Colon (tissue), 2 donors: ENCODE data around the gene F12.
"Not testable (repeated sequence)": the region's sequence is repeated elsewhere in the genome, so short reads cannot be mapped to it uniquely, and the experiment has no call there.

Source experiments
- FAIRE-seq: peaks from 2 replicates; lab custom pipeline; 2012; peaks lifted over from hg19 to GRCh38; lab: Jason Lieb, UNC
- donor health status: control.
- donor health status: control.

F12 gene

DNA sequence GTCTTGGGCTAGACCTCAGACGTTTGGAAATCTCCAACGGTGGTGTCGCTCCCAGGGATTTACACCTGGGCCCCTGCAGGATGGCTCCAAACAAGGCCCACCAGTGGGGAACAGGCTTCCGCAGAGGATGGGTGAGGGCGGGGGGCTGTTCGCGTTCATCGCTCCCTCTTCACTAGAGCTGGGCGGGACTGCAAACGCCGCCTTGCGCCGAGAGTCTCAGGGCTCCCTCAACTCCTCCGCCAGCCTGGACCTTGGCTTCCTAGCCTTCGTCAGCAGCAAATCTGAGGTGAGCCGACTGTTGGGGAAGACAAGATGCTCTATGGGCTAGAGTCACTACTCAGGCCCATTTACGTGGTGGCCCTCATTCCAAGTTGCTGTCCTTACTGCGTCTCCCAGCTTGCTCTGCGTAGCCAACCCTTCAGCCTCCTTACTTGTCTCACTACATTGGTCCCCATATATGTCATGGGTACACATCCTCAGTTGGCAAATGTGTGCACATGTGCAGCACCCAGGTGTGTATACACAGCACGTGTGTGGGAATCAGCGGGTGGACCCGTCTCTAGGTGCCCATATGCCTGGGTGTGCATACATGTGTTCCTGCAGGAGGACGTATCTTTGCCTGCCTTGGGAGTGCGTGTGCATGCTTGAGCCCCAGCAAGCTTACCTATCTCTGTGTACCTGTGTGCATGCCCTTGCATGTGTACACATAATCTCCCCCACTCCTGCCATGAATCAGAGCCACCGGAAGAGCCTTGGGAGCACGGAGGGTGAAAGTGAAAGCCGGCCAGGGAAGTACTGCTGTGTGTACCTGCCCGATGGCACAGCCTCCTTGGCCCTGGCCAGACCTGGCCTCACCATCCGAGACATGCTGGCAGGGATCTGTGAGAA is 41.1 kb downstream of the F12 start:
- no peak for FAIRE-seq

- no peak for FAIRE-seq
Observed at GRCh38 chr5:177367323-177367848, 42.0 kb downstream of the F12 start.

DNA sequence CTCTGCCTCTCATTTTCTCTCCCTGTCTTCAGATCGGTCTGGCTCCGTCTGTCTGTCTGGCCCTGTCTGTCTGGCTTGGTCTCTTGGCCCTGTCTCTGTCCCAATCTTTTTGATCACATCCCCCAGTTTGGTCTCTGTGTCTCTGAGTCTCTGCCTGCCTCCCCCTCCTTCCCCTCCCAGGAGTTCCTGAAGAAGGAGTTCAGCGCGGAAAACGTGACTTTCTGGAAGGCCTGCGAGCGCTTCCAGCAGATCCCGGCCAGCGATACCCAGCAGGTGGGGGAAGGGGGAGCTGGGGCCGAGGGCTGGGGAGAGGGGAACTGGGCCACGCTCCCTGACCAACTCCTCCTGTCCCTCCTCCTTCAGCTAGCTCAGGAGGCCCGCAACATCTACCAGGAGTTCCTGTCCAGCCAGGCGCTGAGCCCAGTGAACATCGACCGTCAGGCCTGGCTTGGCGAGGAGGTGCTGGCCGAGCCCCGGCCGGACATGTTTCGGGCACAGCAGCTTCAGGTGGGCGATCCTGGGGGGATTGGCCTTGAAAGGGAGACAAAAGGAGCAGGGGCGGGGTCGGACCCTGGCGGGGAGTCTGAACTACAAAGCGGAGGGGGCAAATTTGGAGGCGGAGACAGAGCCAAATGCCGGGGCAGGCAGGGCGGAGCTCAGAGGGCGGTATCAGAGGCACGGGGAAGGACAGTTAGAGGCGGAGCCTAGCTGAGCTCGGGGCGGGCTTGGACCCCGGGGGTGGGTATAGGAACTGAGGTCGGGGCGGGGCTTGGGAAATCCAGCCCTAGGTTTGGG is 42.6 kb downstream of the F12 start:
- no peak for FAIRE-seq

DNA sequence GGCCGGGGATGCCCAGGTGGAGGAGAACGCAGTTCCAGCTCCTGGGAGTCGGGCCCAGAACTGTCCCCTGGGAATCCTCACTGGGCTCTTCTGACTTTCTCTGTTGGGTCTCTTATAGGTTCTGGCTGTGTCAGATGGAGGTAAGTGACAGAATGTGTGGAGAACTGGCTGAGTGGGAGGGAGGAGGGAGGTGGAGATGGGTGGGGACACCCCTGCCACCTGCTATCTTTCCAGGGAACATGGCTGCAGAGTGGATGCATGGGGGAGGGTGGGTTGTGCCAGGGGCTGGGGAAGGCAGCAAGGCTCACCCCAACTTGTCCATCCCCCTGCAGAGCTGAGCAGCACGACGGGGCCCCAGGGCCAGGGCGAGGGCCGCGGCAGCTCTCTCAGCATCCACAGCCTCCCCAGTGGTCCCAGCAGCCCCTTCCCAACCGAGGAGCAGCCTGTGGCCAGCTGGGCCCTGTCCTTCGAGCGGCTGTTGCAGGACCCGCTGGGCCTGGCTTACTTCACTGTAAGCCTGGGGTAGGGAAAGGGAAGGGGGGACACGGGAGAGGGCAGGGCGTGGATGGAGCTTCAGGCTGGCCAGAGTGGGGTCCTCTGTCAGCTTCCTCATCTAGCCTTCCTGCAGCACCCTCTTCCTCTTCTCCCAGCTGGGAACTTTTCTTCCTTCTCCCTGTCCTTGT is 43.4 kb downstream of the F12 start:
- no peak for FAIRE-seq

- no peak for FAIRE-seq
Observed at GRCh38 chr5:177364159-177364962, 45.0 kb downstream of the F12 start.

GRCh38 chr5:177363565-177363964 is 45.8 kb downstream of the F12 start:
- no peak for FAIRE-seq

DNA sequence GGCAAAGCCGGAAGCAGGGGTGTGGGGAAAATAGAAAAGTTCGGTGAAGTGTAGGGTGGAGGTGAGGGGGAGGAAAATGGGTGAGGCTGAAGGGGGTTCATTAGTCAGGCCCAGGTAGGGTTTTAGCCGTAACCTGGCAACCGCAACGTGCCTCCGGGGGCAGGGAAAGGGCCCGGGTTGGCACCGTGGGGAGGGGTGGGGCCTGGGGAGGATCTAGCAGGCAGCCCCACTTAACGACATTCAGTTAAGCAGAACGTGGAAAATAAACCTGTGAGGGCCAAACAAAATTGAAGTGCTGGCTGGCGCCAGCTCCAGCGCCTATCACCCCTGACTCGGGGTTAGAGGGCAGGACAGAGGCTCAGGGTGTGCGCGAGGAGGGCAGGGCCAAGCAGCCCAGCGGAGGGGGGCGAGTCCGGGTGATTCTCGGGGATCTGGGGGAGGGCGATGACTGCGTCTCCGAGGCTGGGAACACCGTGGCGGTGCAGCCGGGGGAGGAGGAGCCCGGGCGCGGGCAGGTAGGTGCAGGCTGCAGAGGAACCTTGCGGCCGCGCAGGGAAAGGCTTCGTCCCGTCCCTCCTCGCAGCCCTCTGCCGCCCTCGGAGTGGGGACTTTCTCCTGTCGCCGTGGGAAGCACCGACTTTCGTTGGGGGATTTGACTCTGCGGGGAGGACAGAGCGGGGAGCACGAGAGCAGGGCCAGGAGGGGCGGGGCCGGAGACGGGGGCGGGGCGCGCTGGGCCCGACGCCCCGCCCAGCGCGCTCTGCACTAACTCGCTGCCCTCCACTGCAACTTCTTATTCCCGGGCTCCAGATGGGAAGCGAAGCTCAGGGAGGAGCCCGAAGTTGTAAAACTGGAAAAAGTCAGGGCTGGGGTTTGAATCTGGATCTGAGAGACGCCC is 46.5 kb downstream of the F12 start:
- no peak for FAIRE-seq

DNA sequence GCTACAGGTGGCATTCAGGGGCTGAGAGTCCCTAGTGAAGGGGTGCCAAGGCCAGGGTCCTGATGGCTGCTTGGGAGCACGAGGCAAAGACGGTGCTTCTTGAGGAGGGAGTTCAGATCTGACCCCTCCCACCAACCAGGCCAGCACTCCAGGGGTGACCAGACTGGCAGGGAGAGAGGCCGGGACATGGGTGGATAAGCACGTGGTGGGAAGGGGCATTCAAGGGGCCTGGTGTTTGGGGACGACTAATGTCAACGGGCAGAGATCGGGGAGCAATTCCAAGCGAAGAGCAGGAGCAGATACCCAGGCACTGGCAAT is 47.1 kb downstream of the F12 start:
- FAIRE-seq = no peak

DNA sequence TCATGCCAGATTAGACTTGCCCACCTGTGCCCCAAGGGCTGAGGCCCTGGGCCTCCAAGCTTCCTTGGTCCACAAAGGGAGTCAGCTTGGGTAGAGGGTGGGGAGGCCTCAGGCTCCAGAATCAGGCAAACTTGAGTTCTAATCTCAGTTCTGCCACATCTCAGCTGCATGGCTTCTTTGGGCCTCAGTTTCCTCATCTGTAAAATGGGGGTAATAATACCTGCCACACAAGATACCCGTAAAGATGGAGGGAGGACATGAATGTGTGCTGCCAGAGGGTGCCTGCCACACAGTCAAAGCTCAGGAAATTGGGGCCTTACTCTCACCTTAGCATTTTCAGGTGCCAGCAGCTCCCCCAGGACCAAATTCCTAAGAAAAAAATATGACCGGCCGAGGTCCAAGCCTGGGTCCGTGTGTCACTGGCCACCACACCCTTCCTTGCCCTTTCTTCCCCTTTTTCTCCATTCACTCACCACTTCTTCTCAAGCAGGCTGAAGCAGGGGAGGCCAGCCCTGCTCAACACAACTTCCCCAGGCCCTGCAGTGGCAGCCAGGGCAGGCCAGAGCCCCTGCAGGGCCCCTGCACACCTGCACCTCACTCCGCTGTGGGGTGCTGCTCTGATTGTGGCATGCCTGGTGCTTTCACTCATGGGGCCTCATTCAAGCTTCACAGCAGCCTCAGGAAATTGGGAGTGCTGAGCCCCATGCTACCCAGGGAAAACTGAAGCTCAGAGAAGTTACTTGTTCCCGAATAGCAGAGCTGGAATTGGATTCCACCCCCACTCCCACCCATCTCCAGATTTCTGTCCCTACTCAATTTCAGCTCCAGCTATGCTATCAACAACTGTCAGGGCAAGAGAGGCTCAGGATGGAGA is 47.7 kb downstream of the F12 start:
- FAIRE-seq = no peak

DNA sequence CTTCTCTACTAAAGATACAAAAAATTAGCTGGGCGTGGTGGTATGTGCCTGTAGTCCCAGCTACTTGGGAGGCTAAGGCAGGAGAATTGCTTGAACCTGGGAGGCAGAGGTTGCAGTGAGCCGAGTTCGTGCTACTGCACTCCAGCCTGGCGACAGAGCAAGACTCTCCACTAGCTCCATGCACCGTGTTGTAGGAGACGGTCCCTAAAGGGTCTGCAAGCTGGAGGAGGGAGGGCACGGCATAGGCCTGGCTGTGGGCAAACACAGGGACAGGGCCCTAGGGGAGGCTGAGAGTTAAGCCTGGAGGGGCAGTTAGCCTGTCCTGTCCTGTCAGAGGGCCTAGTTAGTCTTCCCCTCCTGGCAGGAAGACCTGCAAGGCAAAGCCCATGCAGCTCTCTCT is 48.6 kb downstream of the F12 start:
- FAIRE-seq = not testable (repeated sequence)

DNA sequence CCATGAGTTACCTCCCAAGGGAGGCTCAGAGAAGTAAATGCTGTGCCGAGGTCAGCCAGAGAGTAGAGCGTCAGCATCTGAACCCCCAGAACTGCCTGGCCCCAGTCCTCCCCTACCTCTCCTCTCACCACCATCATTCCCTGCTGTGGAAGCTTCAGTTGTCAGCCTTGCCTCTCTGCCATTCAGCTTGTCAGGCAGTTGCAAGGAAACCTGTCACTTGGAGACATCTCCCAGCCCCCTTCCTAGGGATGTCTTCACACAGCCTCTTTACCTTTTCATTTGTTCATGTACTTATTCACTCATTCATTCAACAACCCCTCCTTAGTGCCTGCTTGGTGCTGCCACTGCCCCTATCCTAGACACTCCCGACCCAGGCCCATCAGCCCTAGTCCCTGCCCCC is 49.5 kb downstream of the F12 start:
- FAIRE-seq = no peak

DNA sequence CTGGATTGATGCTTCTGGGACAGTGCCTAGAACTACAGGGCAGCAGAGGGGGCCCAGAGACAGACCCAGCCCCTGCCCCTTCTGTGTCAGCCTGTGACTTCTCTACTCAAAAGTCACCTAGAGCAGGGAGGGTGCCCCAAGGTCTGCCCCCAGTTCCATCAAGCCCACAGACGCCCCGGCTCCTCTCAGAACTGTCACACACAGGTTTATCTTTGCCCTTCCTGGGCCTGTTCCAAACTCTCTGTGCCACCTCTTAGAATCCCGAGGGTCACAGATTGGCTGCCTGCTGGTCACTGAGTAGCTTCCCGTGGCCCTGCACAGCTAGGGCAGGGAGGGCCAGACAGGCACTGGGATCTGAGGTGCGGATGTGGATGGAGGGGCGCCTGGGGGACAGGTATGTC is 49.9 kb downstream of the F12 start:
- FAIRE-seq = no peak

DNA sequence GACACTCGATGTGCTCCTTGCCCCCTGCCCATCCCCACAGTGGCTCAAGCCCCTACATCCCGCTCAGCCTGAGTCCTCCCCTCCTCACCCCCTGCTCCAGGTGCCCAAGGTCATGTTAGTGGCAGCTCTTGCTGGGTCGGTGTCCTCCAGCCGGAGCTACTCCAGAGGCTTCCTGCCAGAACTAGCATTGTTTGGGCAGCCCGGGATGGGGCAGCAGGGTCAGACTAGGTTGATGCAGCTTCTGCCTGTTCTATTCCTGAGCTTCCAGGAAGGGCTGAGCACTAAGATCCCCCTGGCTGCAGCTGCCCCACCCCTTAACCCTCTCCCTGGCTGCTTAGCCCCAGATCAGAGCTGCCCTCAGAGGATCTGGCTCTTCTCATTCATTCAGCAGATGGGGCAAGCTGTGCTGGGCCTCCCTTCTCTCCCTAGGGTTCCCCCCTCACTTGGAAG is 51.0 kb downstream of the F12 start:
- no peak for FAIRE-seq

DNA sequence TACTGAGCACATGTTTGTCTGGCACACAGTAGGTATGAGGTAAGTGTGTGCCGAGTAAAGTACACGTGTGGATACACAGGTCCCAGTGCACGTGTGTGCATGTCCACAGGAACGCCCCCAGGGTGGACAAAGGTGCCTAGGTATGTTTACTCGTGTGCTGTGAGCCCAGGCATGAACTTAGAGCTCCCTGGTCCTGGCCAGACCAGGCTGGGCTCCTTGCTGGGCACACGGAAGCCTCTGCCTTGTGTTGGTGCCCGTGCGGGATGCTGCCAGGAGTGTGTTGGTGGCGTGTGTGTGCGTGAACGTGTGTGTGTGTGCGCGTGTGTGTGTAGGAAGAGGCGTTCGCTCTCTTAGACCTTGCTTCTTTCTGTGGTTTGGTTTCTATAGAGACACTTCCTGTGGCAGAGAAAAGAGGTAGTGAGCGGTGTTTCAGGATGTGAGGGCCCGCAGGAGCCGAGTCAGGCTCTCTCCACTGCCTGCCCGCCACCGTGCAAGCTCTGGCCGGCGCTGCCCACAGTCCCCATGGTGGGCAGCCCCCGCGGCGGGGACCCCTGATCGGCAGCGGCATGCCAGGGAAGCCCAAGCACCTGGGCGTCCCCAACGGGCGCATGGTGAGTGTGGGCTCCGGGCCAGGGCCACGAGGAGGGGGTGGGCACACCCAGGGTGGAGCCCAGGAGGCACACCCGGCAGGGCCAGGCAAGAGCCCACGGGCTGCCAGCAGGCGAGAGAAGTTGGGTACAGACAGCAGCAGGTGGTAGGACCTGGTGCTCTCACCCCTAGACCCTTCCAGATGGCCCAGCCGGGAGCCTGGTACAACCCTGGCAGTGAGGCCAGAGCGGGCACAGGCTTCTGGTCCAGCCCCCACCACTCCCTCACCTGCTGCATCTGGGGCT is 51.7 kb downstream of the F12 start, which contains the start of gene RGS14:
Gene RGS14, plus strand, starts transcription at position 466 of the 893 bp plus-strand sequence. Its CDS starts 101 bp downstream, at position 567.
- no peak for FAIRE-seq

GRCh38 chr5:177357146-177357458 is 52.3 kb downstream of the F12 start:
- FAIRE-seq = no peak

GRCh38 chr5:177356746-177357145 is 52.6 kb downstream of the F12 start:
- no peak for FAIRE-seq

GRCh38 chr5:177355868-177356168 is 53.5 kb downstream of the F12 start:
- no peak for FAIRE-seq

DNA sequence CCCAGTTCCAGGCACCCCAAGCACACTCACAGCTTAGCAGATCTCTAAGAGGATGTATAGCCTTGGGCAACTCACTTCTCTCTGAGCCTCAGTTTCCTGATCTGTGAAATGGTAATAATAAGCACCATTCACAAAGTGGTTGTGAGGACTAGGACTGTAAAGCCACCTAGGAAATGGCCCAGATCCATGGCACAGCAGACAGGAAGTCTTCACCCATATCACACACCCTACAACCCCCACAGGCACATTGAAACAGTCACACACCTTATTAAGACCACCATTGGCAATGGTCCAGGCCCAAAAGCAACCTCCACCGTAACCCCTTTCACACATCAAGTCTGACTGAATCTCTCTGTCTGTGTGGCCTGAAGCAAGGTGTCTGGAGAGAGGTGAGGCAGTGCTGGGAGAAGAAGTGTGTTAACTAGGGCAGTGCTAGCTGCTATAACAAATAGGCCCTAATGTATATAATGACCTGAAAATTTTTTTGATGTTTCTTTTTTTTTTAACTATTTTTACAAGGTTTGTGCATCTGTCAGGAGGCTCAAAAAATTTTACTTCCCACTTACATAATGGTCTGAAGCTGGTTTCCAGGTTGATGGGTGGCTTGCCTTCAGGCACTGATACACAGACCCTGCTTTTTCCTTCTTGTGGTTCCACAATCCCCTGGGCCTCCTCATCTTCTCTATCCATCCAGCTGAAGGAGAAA is 54.0 kb downstream of the F12 start:
- no peak for FAIRE-seq
